T-helper 2 cell treated with Interferon-gamma antibody and Interleukin-4, amounts not matched to agents 5 μg/mL and 100 μg/mL, for 36 hours (primary cell): ENCODE data around the gene OLFML1.

Experiments
- DNase-seq: peaks from one replicate; pipeline ENCODE4 v3.0.0; 2021; ENCODE audit warnings: low spot score
- H3K27ac Mint-ChIP-seq: one replicate; pipeline ENCODE4 v1.8.0; 2021; ENCODE audit warnings: mild to moderate bottlenecking, mixed read lengths
- H3K27me3 Mint-ChIP-seq: one replicate; pipeline ENCODE4 v1.8.0; 2021; ENCODE audit warnings: low read depth, mixed read lengths
- H3K36me3 Mint-ChIP-seq: one replicate; pipeline ENCODE4 v1.8.0; 2021; ENCODE audit warnings: low read depth, mixed read lengths
- H3K4me1 Mint-ChIP-seq: one replicate; pipeline ENCODE4 v1.8.0; 2021; ENCODE audit warnings: low read depth, mixed read lengths
- H3K4me3 Mint-ChIP-seq: one replicate; pipeline ENCODE4 v1.8.0; 2022; ENCODE audit warnings: mild to moderate bottlenecking, moderate library complexity, mixed read lengths
- H3K9me3 Mint-ChIP-seq: one replicate; pipeline ENCODE4 v1.8.0; 2021; ENCODE audit warnings: mixed read lengths

OLFML1 gene

GRCh38 chr11:7489376-7489775, 4.1 kb downstream of the OLFML1 start:
- no peak overlapping the region for H3K4me3 Mint-ChIP-seq
- no peaks in the 10 kb centered on the region for H3K9me3 Mint-ChIP-seq
- no peaks in the 10 kb centered on the region for H3K4me1 Mint-ChIP-seq
- H3K27me3 Mint-ChIP-seq: peaks cover 2% of the 10 kb centered on the region
- H3K36me3 Mint-ChIP-seq: no peaks in the 10 kb centered on the region
- no peak for DNase-seq
- H3K27ac Mint-ChIP-seq: no peak overlapping the region

GRCh38 chr11:7490054-7490453, 4.7 kb downstream of the OLFML1 start:
- Mint-ChIP-seq H3K9me3 (no peaks in the 10 kb centered on the region), H3K27me3 (peaks cover 2% of the 10 kb centered on the region), H3K27ac (no peak overlapping the region), H3K4me1 (no peaks in the 10 kb centered on the region), H3K36me3 (no peaks in the 10 kb centered on the region), H3K4me3 (no peak overlapping the region)
- no peak for DNase-seq

- Mint-ChIP-seq H3K36me3 (no peaks in the 10 kb centered on the region), H3K4me1 (no peaks in the 10 kb centered on the region), H3K27ac (no peak overlapping the region), H3K4me3 (no peak overlapping the region), H3K27me3 (peaks cover 2% of the 10 kb centered on the region), H3K9me3 (no peaks in the 10 kb centered on the region)
- no peak for DNase-seq
These were observed 5.2 kb downstream of the OLFML1 start for GRCh38 chr11:7490535-7490934.

DNA sequence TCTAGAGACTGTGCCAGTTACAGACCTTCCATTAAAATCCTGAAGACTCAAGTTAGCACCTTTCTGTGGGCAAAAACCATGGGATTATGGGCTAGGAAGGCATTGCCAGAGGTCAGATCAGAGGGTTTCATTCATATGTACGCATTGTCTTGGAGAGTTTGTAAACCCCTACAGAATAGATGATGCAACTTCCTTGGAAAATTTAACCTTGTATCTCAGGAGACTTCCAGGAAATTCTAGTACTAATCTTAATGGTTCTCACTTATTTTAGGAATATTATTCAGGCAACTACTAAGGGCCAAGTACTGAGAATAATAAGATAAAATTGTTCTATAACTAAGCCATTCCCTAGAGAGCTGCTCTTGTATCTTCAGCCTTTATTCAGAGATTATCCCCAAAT, 6.9 kb downstream of the OLFML1 start:
- Mint-ChIP-seq H3K9me3 (no peaks in the 10 kb centered on the region), H3K4me1 (peaks cover 3% of the 10 kb centered on the region), H3K36me3 (no peaks in the 10 kb centered on the region), H3K4me3 (no peak overlapping the region), H3K27me3 (peaks cover 2% of the 10 kb centered on the region), H3K27ac (no peak overlapping the region)
- no peak for DNase-seq

- no peak for DNase-seq
- Mint-ChIP-seq H3K27me3 (peaks cover 5% of the 10 kb centered on the region), H3K4me3 (no peak overlapping the region), H3K27ac (no peak overlapping the region), H3K9me3 (no peaks in the 10 kb centered on the region), H3K36me3 (no peaks in the 10 kb centered on the region), H3K4me1 (peaks cover 3% of the 10 kb centered on the region)
These were observed 8.4 kb downstream of the OLFML1 start for GRCh38 chr11:7493670-7494069.

DNA sequence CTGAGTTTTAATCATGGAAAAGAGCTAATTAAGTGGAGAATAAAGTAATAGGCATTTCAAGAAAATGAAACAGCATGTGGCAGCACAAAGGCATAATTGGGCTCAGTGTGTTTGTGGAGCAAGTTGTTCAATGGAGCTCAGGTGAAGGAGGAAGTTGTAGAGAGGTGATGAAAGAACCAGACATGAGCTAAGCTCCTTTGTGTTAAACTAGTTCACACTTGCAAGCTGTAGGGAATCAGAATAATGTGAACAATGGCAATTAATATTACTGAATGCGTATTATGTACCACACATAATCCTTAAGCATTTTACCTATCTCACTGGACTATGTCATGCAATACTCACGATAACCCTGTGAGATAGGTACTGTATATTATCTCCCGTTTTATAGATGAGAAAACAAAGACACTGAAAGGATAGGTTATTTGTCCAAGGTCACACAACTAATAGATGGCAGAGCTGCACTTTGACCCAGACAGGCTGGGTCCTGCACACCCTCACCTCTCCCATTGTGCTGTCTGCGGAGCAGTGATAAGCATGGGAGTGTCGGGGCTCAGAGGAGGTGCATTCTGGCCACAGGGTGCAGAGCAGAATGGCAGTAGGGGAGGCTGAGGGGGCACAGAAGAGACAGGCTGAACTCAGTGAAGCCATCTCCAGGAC, 8.9 kb downstream of the OLFML1 start:
- Mint-ChIP-seq H3K9me3 (no peaks in the 10 kb centered on the region), H3K4me3 (no peak overlapping the region), H3K27ac (no peak overlapping the region), H3K36me3 (no peaks in the 10 kb centered on the region), H3K27me3 (peaks cover 5% of the 10 kb centered on the region), H3K4me1 (peaks cover 3% of the 10 kb centered on the region)
- no peak for DNase-seq

- Mint-ChIP-seq H3K9me3 (no peaks in the 10 kb centered on the region), H3K27me3 (peaks cover 2% of the 10 kb centered on the region), H3K27ac (no peak overlapping the region), H3K4me3 (no peak overlapping the region), H3K4me1 (peaks cover 3% of the 10 kb centered on the region), H3K36me3 (no peaks in the 10 kb centered on the region)
- no peak for DNase-seq
These were observed 10.7 kb downstream of the OLFML1 start for GRCh38 chr11:7495882-7496551.

GRCh38 chr11:7498193-7498592, 12.9 kb downstream of the OLFML1 start:
- Mint-ChIP-seq H3K4me3 (no peak overlapping the region), H3K4me1 (peaks cover 3% of the 10 kb centered on the region), H3K27ac (no peak overlapping the region)

GRCh38 chr11:7499081-7499480, 13.8 kb downstream of the OLFML1 start:
- peaks cover 2% of the 10 kb centered on the region for H3K27me3 Mint-ChIP-seq
- H3K27ac Mint-ChIP-seq: no peak overlapping the region
- H3K9me3 Mint-ChIP-seq: no peaks in the 10 kb centered on the region
- DNase-seq: no peak
- no peaks in the 10 kb centered on the region for H3K36me3 Mint-ChIP-seq
- no peak overlapping the region for H3K4me3 Mint-ChIP-seq
- peaks cover 3% of the 10 kb centered on the region for H3K4me1 Mint-ChIP-seq

More at GRCh38 chr11:7498193-7498592, 12.9 kb downstream of the OLFML1 start:
- no peaks in the 10 kb centered on the region for H3K9me3 Mint-ChIP-seq
- no peak for DNase-seq
- no peaks in the 10 kb centered on the region for H3K36me3 Mint-ChIP-seq
- H3K27me3 Mint-ChIP-seq: peaks cover 2% of the 10 kb centered on the region

- Mint-ChIP-seq H3K4me1 (peaks cover 3% of the 10 kb centered on the region), H3K27me3 (peaks cover 2% of the 10 kb centered on the region), H3K9me3 (no peaks in the 10 kb centered on the region), H3K4me3 (no peak overlapping the region), H3K36me3 (no peaks in the 10 kb centered on the region), H3K27ac (no peak overlapping the region)
- no peak for DNase-seq
These were observed 14.9 kb downstream of the OLFML1 start for GRCh38 chr11:7500251-7500650.

DNA sequence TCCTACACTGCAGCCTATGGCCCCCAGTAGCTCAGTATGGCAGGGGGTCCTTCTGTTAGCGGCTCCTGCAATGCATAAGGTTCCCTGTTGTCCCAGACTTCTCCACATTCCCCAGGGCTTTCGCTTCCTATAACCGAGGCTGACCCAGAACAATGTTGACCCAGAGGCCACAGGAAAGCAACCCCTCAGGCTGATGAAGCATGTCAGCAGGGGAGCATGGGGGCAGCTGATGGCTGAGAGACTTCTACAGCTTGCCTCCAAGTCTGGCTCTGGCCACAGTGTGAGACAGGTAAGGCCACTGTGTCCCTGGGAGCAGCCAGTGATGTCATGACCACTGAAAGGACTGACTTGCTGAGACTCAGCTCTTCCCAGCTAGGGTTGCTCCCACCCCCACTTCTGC, 15.9 kb downstream of the OLFML1 start:
- H3K36me3 Mint-ChIP-seq: no peaks in the 10 kb centered on the region
- no peaks in the 10 kb centered on the region for H3K9me3 Mint-ChIP-seq
- peaks cover 3% of the 10 kb centered on the region for H3K4me1 Mint-ChIP-seq
- H3K27ac Mint-ChIP-seq: no peak overlapping the region
- H3K4me3 Mint-ChIP-seq: no peak overlapping the region
- no peak for DNase-seq
- H3K27me3 Mint-ChIP-seq: peaks cover 2% of the 10 kb centered on the region

DNA sequence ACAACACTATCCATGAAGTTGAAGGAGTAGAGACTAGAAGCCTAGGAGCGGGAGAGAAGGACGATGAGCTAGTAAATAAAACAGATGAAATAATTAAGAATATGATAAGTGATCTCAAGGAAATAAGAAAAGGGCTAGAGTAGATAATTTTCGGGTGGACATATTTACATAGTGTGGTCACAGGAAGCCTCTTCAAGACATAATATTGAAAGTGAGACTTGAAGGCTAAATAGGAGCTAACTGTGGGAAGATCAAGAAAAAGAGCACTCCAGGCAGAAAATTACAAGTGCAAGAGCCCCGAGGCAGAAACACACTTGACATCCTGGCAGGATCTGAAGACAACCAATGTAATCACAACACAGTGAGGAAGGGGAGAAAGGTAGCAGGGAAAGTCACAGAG, 16.6 kb downstream of the OLFML1 start:
- Mint-ChIP-seq H3K4me3 (no peak overlapping the region), H3K36me3 (no peaks in the 10 kb centered on the region), H3K27me3 (peaks cover 2% of the 10 kb centered on the region), H3K9me3 (no peaks in the 10 kb centered on the region), H3K27ac (no peak overlapping the region), H3K4me1 (no peaks in the 10 kb centered on the region)
- DNase-seq: no peak

GRCh38 chr11:7506243-7506642, 20.9 kb downstream of the OLFML1 start:
- DNase-seq: no peak
- H3K9me3 Mint-ChIP-seq: no peaks in the 10 kb centered on the region
- no peak overlapping the region for H3K4me3 Mint-ChIP-seq
- H3K27me3 Mint-ChIP-seq: peaks cover 2% of the 10 kb centered on the region
- H3K36me3 Mint-ChIP-seq: no peaks in the 10 kb centered on the region
- H3K27ac Mint-ChIP-seq: no peak overlapping the region
- no peaks in the 10 kb centered on the region for H3K4me1 Mint-ChIP-seq

- DNase-seq: no peak
- H3K4me3 Mint-ChIP-seq: no peak overlapping the region
- H3K27me3 Mint-ChIP-seq: peaks cover 2% of the 10 kb centered on the region
- no peak overlapping the region for H3K27ac Mint-ChIP-seq
- peaks cover 3% of the 10 kb centered on the region for H3K4me1 Mint-ChIP-seq
- no peaks in the 10 kb centered on the region for H3K36me3 Mint-ChIP-seq
- no peaks in the 10 kb centered on the region for H3K9me3 Mint-ChIP-seq
These were observed 22.8 kb downstream of the OLFML1 start for GRCh38 chr11:7508087-7508486.

- H3K4me1 Mint-ChIP-seq: peaks cover 3% of the 10 kb centered on the region
- no peak overlapping the region for H3K4me3 Mint-ChIP-seq
- DNase-seq: no peak
- peaks cover 11% of the 10 kb centered on the region for H3K27me3 Mint-ChIP-seq
- H3K27ac Mint-ChIP-seq: no peak overlapping the region
- H3K36me3 Mint-ChIP-seq: no peaks in the 10 kb centered on the region
- no peaks in the 10 kb centered on the region for H3K9me3 Mint-ChIP-seq
These were observed 24.7 kb downstream of the OLFML1 start for GRCh38 chr11:7509966-7510365.
